Lower leg skin (tissue), 4 donors: ENCODE data around the gene FUT8. TPM values are rescaled to one million over a fixed set of nuclear protein-coding genes. Genes with fewer than 3 reads are reported as not detected.

Source experiments
- DNase-seq, 2 donors: peaks; one replicate each; pipeline ENCODE4 v3.0.0-alpha.2; 2019; ENCODE audit warnings: low spot score in 2 of 2
- H3K4me3 ChIP-seq: fragments of 200-600 bp; sonication (generic); 2 replicates; pipeline ENCODE4 v1.5.1; 2017; ENCODE audit warnings: mild to moderate bottlenecking, low read depth; ENCODE audit not compliant: poor library complexity, severe bottlenecking
- POLR2A ChIP-seq, 2 donors: fragments of 450-650 bp; IDR thresholded peaks; one replicate each; pipeline ENCODE4 v1.6.1; 2016 to 2017; ENCODE audit warnings: antibody characterized with exemption in 2 of 2, mild to moderate bottlenecking in 1 of 2, moderate library complexity in 1 of 2
- WGBS, 2 donors: methylation state at CpG; one replicate each; pipeline ENCODE4 v1.1.5; 2018; 5-methylcytosine and 5-hydroxymethylcytosine counted together
- intact Hi-C: fragments of 100-400 bp; cut with DNase I; formaldehyde crosslinking; loops from one replicate; pipeline ENCODE4 v1.15.0; 2023; ENCODE audit warnings: low total_unique reads
- total RNA-seq, 4 donors: library from RNA; depleted of rRNA; stranded (reverse); fragments of >200 nt; gene quantifications; one replicate each; pipeline ENCODE4 v1.1.0, GENCODE V29; 2016
- TF ChIP-seq, protein P1 (sequence below), 3 donors: fragments of 450-650 bp; IDR thresholded peaks; one replicate each; pipeline ENCODE4 v1.5.1; 2016; ENCODE audit warnings: antibody characterized with exemption in 3 of 3, mild to moderate bottlenecking in 3 of 3, moderate library complexity in 2 of 3

Gene FUT8
- total RNA-seq, 4 donors from 2014 or later: 17.9 to 28.0 (median 25.2) TPM

GRCh38 chr14:65594153-65594881, 181.8 kb downstream of the FUT8 start:
- no peak overlapping the region for H3K4me3 ChIP-seq
- 78 to 86% methylated on average over 12 to 13 of the region's 13 CpGs for WGBS, 2 donors
- TF ChIP-seq POLR2A (IDR thresholded peaks at IDR 0.05): no peak
- TF ChIP-seq, protein P1, sequence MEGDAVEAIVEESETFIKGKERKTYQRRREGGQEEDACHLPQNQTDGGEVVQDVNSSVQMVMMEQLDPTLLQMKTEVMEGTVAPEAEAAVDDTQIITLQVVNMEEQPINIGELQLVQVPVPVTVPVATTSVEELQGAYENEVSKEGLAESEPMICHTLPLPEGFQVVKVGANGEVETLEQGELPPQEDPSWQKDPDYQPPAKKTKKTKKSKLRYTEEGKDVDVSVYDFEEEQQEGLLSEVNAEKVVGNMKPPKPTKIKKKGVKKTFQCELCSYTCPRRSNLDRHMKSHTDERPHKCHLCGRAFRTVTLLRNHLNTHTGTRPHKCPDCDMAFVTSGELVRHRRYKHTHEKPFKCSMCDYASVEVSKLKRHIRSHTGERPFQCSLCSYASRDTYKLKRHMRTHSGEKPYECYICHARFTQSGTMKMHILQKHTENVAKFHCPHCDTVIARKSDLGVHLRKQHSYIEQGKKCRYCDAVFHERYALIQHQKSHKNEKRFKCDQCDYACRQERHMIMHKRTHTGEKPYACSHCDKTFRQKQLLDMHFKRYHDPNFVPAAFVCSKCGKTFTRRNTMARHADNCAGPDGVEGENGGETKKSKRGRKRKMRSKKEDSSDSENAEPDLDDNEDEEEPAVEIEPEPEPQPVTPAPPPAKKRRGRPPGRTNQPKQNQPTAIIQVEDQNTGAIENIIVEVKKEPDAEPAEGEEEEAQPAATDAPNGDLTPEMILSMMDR (IDR thresholded peaks at IDR 0.05): no peak
- intact Hi-C loops: no loop called here
- DNase-seq: no peak

GRCh38 chr14:65594882-65595237, 182.3 kb downstream of the FUT8 start:
- 82 to 94% methylated on average over 5 of the region's 5 CpGs for WGBS, 2 donors
- DNase-seq: no peak
- intact Hi-C loops: no loop called here
- no peak overlapping the region for H3K4me3 ChIP-seq
- TF ChIP-seq, protein P1 (IDR thresholded peaks at IDR 0.05): no peak
- TF ChIP-seq POLR2A (IDR thresholded peaks at IDR 0.05): no peak

DNA sequence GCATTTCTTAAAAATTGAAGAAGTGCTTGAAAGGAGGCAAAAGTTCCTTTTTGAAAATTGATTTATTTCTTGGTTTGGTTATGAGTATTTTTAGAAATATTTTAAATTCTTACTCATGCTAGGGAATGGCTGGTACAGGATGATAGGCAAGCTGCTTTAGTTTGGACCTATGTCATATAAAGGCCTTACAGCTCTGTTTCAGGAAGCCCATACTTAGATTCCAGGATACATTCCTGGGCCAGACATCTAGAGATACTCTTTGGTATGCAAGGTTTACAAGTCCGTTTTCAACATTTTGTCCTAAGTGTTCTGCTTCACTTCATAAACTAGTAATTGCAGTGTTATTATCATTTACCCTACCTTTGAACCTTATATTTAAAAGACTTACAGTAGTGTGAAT, 186.8 kb downstream of the FUT8 start:
- 0 to 46% methylated on average over 1 of the region's 1 CpG for WGBS, 2 donors
- H3K4me3 ChIP-seq: no peak overlapping the region
- DNase-seq: no peak
- intact Hi-C loops: no loop called here
- TF ChIP-seq, protein P1 (IDR thresholded peaks at IDR 0.05): no peak
- TF ChIP-seq POLR2A (IDR thresholded peaks at IDR 0.05): no peak

- intact Hi-C loops: no loop called here
- TF ChIP-seq, protein P1 (IDR thresholded peaks at IDR 0.05): no peak
- no peak overlapping the region for H3K4me3 ChIP-seq
- 64 to 77% methylated on average over 3 of the region's 3 CpGs for WGBS, 2 donors
- no peak for DNase-seq
These were observed 188.2 kb downstream of the FUT8 start for GRCh38 chr14:65600742-65601141.

DNA sequence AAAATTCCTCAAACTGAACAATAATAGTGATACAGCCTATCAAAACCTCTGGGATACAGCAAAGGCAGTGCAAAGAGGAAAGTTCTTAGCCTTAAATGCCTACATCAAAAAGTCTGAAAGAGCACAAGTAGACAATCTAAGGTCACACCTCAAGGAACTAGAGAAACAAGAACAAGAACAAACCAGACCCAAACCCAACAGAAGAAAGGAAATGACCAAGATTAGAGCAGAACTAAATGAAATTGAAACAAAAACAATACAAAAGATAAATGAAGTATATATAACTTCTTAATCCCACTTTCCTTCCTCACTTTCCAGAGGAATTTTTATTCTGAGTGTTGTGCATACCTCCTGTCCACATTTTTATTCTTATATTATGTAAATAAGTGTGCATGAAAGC, 192.0 kb downstream of the FUT8 start:
- no peak overlapping the region for H3K4me3 ChIP-seq
- no peak for DNase-seq
- no peak for TF ChIP-seq POLR2A (IDR thresholded peaks at IDR 0.05)
- TF ChIP-seq, protein P1 (IDR thresholded peaks at IDR 0.05): no peak
- intact Hi-C loops: no loop called here

DNA sequence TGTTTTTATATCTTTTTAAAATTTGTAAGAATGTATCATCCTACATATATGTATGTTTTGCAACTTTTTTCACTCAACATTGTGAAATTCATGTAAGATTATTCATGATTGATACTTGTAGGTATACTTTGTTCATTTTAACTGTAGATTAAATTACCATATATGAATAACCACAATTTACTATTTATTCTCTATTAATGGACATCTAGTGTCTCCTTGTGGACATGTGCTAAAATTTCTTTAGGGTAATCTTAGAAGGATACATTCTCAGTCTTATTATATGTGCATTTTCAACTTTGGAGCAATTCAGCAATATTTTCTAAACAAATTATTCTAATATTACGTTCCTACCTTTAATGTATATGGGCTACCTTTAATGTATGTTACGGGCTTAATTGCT, 192.4 kb downstream of the FUT8 start:
- 50 to 71% methylated on average over 2 of the region's 2 CpGs for WGBS, 2 donors
- TF ChIP-seq, protein P1 (IDR thresholded peaks at IDR 0.05): no peak
- TF ChIP-seq POLR2A (IDR thresholded peaks at IDR 0.05): no peak
- no peak overlapping the region for H3K4me3 ChIP-seq
- DNase-seq: no peak
- intact Hi-C loops: no loop called here
